DND-41 (cell line): ENCODE data around the gene RAD50.

ENCODE experiments used
- CTCF ChIP-seq: IDR thresholded peaks from 2 replicates; pipeline ENCODE4 v1.5.1; 2012; ENCODE audit warnings: borderline replicate concordance, low read length, moderate library complexity, mild to moderate bottlenecking; ENCODE audit not compliant: poor library complexity, severe bottlenecking; ENCODE audit errors: extremely low read depth
- EZH2 ChIP-seq: IDR thresholded peaks from 3 replicates; pipeline ENCODE4 v1.6.1; 2012; ENCODE audit warnings: borderline replicate concordance, low read depth, mild to moderate bottlenecking, moderate library complexity, low read length, inconsistent platforms; ENCODE audit not compliant: severe bottlenecking

- TF ChIP-seq CTCF (no peak), EZH2 (no peak)
Measured at GRCh38 chr5:132608107-132608506, 51.3 kb downstream of the RAD50 start.
